ENCODE data around the gene ALDH1L1.

ALDH1L1 gene

DNA sequence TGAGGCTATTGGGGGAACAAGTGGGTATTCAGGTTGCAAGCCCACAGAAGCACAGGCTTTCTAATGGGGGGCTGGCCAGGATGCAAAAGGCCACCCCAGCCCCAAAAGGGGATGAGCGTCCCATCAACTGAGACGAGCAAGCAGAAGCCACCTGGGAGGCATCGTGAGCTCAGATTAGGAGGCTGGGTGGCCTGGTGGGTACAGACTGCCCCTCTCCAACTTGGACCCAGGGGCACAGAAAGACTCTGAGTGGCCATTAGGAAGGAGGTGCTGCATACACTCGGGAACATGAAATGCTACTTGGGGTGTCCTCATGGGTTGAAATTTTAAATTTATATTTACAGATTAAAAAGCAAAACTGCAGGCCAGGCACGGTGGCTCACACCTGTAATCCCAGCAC is 125.5 kb downstream of the ALDH1L1 start:
- no peak for DNase-seq (ENCODE audit: low spot score)

DNA sequence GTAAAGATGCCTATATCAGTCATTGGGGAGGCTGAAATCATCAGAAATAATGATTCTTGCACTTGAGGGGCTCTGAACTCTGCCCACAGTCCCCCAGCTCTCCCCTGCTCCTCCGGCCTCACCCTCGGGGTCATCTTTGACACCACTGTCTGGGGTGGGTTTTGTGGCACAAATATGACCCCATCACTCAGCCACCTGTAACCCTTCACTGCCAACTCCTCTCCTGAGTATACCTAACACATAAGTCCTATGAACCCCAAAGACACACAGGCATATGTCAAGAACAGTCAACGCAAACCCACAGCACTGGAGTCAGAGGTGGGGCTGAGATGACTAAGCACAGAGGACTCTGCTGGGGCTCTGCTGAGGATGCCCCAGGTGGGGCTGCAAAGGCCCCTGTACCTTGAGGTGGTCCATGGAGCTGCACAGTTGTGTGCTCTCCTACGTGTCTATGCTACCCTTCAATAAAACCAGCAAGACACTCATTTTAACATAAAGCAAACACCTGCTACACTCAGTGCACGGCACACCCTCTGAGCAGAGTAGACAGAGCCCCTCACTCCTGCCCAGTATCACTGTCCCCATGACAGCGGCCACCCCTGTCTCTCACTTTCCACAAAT is 126.3 kb downstream of the ALDH1L1 start:
- DNase-seq (ENCODE audit: low spot score), result no peak

All from AG08396 (cell line).